OCI-LY3 (cell line): ENCODE data around the gene TPRX1.

Source experiments
- EZH2phosphoT487 ChIP-seq: fragments of 200-600 bp; shearing (Covaris generic); IDR thresholded peaks from 2 replicates; pipeline ENCODE4 v1.6.1; 2018; ENCODE audit warnings: antibody characterized with exemption, mixed run types, low read depth
- TF ChIP-seq, protein P1 (sequence below): fragments of 200-600, 300-600 bp; sonication (generic); IDR thresholded peaks from 2 replicates; pipeline ENCODE4 v1.5.1; 2014; ENCODE audit warnings: antibody characterized with exemption, low read length, low read depth

- TF ChIP-seq, protein P1, sequence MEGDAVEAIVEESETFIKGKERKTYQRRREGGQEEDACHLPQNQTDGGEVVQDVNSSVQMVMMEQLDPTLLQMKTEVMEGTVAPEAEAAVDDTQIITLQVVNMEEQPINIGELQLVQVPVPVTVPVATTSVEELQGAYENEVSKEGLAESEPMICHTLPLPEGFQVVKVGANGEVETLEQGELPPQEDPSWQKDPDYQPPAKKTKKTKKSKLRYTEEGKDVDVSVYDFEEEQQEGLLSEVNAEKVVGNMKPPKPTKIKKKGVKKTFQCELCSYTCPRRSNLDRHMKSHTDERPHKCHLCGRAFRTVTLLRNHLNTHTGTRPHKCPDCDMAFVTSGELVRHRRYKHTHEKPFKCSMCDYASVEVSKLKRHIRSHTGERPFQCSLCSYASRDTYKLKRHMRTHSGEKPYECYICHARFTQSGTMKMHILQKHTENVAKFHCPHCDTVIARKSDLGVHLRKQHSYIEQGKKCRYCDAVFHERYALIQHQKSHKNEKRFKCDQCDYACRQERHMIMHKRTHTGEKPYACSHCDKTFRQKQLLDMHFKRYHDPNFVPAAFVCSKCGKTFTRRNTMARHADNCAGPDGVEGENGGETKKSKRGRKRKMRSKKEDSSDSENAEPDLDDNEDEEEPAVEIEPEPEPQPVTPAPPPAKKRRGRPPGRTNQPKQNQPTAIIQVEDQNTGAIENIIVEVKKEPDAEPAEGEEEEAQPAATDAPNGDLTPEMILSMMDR = no peak
- no peak for TF ChIP-seq EZH2phosphoT487
These were observed 49.9 kb downstream of the TPRX1 start for GRCh38 chr19:47754206-47755064.
